Mesothelial cell of epicardium (in vitro differentiated cells): ENCODE data around the gene SIL1. TPM values are rescaled to one million over a fixed set of nuclear protein-coding genes. Genes with fewer than 3 reads are reported as not detected.
A peak's percentile ranks its signal among the peaks of the same experiment; 100 is the strongest.

Experiments
- DNase-seq, 2 experiments: peaks; one replicate each; pipeline ENCODE4 v3.0.0; 2021; ENCODE audit warnings: low spot score in 2 of 2; ENCODE audit not compliant: unreplicated experiment in 2 of 2
- H3K27ac Mint-ChIP-seq: 2 replicates; pipeline ENCODE4 v1.8.0; 2021; ENCODE audit warnings: mixed read lengths
- H3K27me3 Mint-ChIP-seq: 2 replicates; pipeline ENCODE4 v1.8.0; 2021; ENCODE audit warnings: low read depth, mixed read lengths
- H3K36me3 Mint-ChIP-seq: 2 replicates; pipeline ENCODE4 v1.8.0; 2021; ENCODE audit warnings: mixed read lengths
- H3K4me1 Mint-ChIP-seq: 2 replicates; pipeline ENCODE4 v1.8.0; 2021; ENCODE audit warnings: mixed read lengths
- H3K4me3 Mint-ChIP-seq: 2 replicates; pipeline ENCODE4 v1.8.0; 2021; ENCODE audit warnings: mild to moderate bottlenecking, moderate library complexity, mixed read lengths
- H3K9me3 Mint-ChIP-seq: 2 replicates; pipeline ENCODE4 v1.8.0; 2021; ENCODE audit warnings: mixed read lengths
- CTCF ChIP-seq: fragments of 200-600 bp; sonication (generic); IDR thresholded peaks from one replicate; pipeline ENCODE4 v1.5.0; 2021; ENCODE audit warnings: antibody characterized with exemption; ENCODE audit not compliant: unreplicated experiment
- total RNA-seq: library from RNA; stranded (reverse); gene quantifications from 3 replicates; pipeline ENCODE4 v1.2.1, GENCODE V29; 2021

SIL1 gene
- total RNA-seq, 1 donor from 2014 or later, result 46.2 TPM

- Mint-ChIP-seq H3K27ac (no peak overlapping the region), H3K9me3 (no peaks in the 10 kb centered on the region), H3K36me3 (peaks cover 45% of the 10 kb centered on the region), H3K4me1 (no peaks in the 10 kb centered on the region), H3K4me3 (no peak overlapping the region), H3K27me3 (no peaks in the 10 kb centered on the region)
- no peak for TF ChIP-seq CTCF
- no peak for DNase-seq
Observed at GRCh38 chr5:138934971-138935370, 263.2 kb downstream of the SIL1 start.

DNA sequence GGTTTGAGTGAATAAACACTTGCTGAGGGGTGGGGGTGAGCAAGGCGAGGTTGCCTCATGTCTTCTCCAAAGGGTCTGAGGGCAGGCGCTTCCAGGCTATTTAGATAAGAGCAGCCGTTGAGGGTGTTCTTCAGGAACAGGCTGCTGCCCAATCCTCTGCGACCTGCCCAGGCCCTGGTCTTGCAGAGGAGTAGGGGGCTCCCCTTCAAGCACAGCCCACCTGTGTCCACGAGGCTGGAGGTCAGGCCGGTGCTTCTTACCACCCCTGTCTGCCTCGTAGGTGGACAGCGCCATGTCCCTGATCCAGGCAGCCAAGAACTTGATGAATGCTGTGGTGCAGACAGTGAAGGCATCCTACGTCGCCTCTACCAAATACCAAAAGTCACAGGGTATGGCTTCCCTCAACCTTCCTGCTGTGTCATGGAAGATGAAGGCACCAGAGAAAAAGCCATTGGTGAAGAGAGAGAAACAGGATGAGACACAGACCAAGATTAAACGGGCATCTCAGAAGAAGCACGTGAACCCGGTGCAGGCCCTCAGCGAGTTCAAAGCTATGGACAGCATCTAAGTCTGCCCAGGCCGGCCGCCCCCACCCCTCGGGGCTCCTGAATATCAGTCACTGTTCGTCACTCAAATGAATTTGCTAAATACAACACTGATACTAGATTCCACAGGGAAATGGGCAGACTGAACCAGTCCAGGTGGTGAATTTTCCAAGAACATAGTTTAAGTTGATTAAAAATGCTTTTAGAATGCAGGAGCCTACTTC lies 264.5 kb downstream of the SIL1 start:
- Mint-ChIP-seq H3K27ac (peak overlapping the region; percentile 75), H3K4me1 (no peaks in the 10 kb centered on the region), H3K4me3 (no peak overlapping the region), H3K9me3 (no peaks in the 10 kb centered on the region), H3K27me3 (no peaks in the 10 kb centered on the region), H3K36me3 (peaks cover 50% of the 10 kb centered on the region)
- TF ChIP-seq CTCF, result no peak
- no peak for DNase-seq

DNA sequence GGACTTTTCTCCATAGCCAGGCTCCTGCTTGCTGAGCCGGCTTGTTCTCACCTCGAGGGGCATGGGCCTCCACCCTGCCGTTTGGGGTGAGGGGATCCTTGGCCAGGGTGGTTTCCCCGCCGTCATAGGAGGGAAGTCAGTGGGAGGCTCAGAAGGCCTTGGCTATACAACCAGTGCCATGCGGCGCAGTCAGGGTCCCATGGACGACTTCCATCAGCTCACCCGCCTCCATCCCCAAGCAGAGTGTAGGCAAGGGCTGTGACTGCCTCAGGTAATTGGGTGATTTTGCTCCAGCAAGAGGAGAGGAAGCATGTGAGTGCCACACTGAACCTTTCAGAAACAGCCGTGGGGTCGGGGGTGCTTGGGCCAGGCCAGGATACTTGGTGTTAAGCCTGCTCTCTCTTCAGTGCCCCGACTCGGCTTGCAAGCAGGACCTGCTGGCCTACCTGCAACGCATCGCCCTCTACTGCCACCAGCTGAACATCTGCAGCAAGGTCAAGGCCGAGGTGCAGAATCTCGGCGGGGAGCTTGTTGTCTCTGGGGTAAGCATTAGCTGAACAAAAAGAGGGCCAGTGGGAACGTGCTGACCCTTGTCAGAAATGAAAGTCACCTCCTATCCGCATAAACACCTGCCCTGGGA lies 265.9 kb downstream of the SIL1 start:
- Mint-ChIP-seq H3K27ac (no peak overlapping the region), H3K4me3 (no peak overlapping the region), H3K9me3 (no peaks in the 10 kb centered on the region), H3K36me3 (peaks cover 53% of the 10 kb centered on the region), H3K27me3 (no peaks in the 10 kb centered on the region), H3K4me1 (no peaks in the 10 kb centered on the region)
- no peak for TF ChIP-seq CTCF
- no peak for DNase-seq

DNA sequence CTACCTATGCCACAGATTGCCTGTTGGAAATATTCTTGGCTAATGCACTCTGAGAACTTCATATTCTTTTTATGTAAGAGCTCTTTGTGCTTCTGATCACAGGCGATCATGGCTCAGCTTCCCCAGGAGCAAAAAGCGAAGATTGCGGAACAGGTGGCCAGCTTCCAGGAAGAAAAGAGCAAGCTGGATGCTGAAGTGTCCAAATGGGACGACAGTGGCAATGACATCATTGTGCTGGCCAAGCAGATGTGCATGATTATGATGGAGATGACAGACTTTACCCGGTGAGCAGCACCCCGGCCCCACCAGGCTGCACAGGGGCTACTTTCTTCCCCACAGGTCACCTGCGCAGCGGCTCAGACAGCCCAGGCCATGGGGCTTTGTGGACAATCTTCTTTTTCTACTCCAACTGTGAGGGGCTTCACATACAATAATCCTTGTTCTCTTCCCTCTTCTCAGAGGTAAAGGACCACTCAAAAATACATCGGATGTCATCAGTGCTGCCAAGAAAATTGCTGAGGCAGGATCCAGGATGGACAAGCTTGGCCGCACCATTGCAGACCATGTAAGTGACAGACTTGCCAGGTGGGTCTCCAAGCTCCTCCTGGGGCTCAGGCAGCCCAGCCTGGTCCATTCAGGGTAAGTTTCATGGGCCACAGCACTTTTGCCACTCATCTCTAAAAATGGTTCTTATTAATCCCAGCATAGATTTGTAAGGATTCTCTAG lies 267.6 kb downstream of the SIL1 start:
- no peak for DNase-seq
- H3K4me1 Mint-ChIP-seq, result no peaks in the 10 kb centered on the region
- no peak overlapping the region for H3K27ac Mint-ChIP-seq
- H3K9me3 Mint-ChIP-seq, result no peaks in the 10 kb centered on the region
- TF ChIP-seq CTCF, result no peak
- H3K4me3 Mint-ChIP-seq, result no peak overlapping the region
- peaks cover 61% of the 10 kb centered on the region for H3K36me3 Mint-ChIP-seq
- no peaks in the 10 kb centered on the region for H3K27me3 Mint-ChIP-seq

- DNase-seq, result no peak
- Mint-ChIP-seq H3K27me3 (no peaks in the 10 kb centered on the region), H3K4me3 (no peak overlapping the region), H3K4me1 (no peaks in the 10 kb centered on the region), H3K36me3 (peaks cover 59% of the 10 kb centered on the region), H3K27ac (peak overlapping the region; percentile 52), H3K9me3 (no peaks in the 10 kb centered on the region)
- no peak for TF ChIP-seq CTCF
Observed at GRCh38 chr5:138929571-138929955, 268.6 kb downstream of the SIL1 start.
